ENCODE results near the gene TANC1.

DNA sequence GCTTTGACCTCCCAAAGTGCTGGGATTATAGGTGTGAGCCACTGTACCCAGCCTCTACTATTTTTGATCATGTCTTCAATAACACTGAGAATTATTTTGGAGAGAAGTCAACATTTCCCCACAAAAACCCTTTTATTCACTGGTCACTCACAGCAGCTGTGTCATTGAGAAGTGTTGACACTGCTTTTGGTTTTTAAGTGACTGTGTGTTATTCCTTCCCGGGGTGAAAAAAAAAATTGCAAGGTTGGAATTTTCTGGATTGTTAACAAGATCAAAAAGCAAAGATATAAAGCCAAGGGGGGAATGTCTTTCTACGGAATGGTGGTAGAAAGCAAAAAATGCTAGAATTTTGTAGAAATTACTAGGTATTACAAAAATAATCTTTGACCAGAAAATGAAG is 61.5 kb downstream of the TANC1 start:
- TF ChIP-seq POLR2AphosphoS5 (IDR thresholded peaks at IDR 0.05), result no peak
- TF ChIP-seq, protein P1, sequence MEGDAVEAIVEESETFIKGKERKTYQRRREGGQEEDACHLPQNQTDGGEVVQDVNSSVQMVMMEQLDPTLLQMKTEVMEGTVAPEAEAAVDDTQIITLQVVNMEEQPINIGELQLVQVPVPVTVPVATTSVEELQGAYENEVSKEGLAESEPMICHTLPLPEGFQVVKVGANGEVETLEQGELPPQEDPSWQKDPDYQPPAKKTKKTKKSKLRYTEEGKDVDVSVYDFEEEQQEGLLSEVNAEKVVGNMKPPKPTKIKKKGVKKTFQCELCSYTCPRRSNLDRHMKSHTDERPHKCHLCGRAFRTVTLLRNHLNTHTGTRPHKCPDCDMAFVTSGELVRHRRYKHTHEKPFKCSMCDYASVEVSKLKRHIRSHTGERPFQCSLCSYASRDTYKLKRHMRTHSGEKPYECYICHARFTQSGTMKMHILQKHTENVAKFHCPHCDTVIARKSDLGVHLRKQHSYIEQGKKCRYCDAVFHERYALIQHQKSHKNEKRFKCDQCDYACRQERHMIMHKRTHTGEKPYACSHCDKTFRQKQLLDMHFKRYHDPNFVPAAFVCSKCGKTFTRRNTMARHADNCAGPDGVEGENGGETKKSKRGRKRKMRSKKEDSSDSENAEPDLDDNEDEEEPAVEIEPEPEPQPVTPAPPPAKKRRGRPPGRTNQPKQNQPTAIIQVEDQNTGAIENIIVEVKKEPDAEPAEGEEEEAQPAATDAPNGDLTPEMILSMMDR (IDR thresholded peaks at IDR 0.05), result no peak
- no peak for TF ChIP-seq EP300 (IDR thresholded peaks at IDR 0.05; ENCODE audit: low read depth)
- TF ChIP-seq POLR2A (IDR thresholded peaks at IDR 0.05), result no peak

Data from transverse colon (tissue), 4 donors.